Sciatic nerve (tissue), 2 donors: ENCODE results near the gene FOLR2. TPM values are rescaled to one million over a fixed set of nuclear protein-coding genes. Genes with fewer than 3 reads are reported as not detected.
"Not testable (repeated sequence)": the region's sequence is repeated elsewhere in the genome, so short reads cannot be mapped to it uniquely, and the experiment has no call there.

Source experiments
- ATAC-seq: fragments of 200-7000 bp; cut with Tn5 transposase; one replicate; pipeline ENCODE4 v1.9.1; 2020; ENCODE audit warnings: mild to moderate bottlenecking, moderate library complexity
- DNase-seq: peaks from one replicate; pipeline ENCODE4 v3.0.0-alpha.2; 2020; ENCODE audit warnings: low spot score
- intact Hi-C: fragments of 100-400 bp; cut with DNase I; formaldehyde crosslinking; loops from one replicate; pipeline ENCODE4 v1.14.2; 2022
- total RNA-seq: library from RNA; stranded (reverse); fragmentation: NEBNext Ultra II Directional; extraction: Animal tissue kit (Norgen Biotek cat#: 25700); gene quantifications from one replicate; pipeline ENCODE4 v1.2.1, GENCODE V29; 2021
- donor health status: DM: no; HTN: no; CAD: no.
- donor health status: DM: no; HTN: no; CAD: no.

Gene FOLR2
- total RNA-seq, 1 donor from 2014 or later, result 28.4 TPM

GRCh38 chr11:72254299-72254993 is 37.9 kb downstream of the FOLR2 start:
- DNase-seq (no peak), ATAC-seq (no peak)
- intact Hi-C loops, result no loop called here

- ATAC-seq, result no peak
- intact Hi-C loops, result no loop called here
- no peak for DNase-seq
Measured at GRCh38 chr11:72257570-72257969, 41.0 kb downstream of the FOLR2 start.

- ATAC-seq, result no peak
- intact Hi-C loops, result no loop called here
- DNase-seq, result no peak
Measured at GRCh38 chr11:72259490-72259889, 42.9 kb downstream of the FOLR2 start.

GRCh38 chr11:72260574-72260973 is 44.0 kb downstream of the FOLR2 start:
- intact Hi-C loops, result no loop called here
- no peak for ATAC-seq
- no peak for DNase-seq

- intact Hi-C loops, result no loop called here
- ATAC-seq (no peak), DNase-seq (no peak)
Measured at GRCh38 chr11:72263361-72263760, 46.8 kb downstream of the FOLR2 start.

- intact Hi-C loops, result no loop called here
- ATAC-seq, result no peak
- DNase-seq, result no peak
Measured at GRCh38 chr11:72265951-72266350, 49.4 kb downstream of the FOLR2 start.

- DNase-seq, intact Hi-C loops, ATAC-seq: not testable (repeated sequence)
Measured at GRCh38 chr11:72266960-72267359, 50.4 kb downstream of the FOLR2 start.

- no peak for ATAC-seq
- intact Hi-C loops, result no loop called here
Measured at GRCh38 chr11:72267956-72268617, 51.5 kb downstream of the FOLR2 start.

More at GRCh38 chr11:72267956-72268617, 51.5 kb downstream of the FOLR2 start:
- DNase-seq, result no peak

Other genes with a start within 250 kb of the FOLR2 start
- 13.5 TPM for gene IL18BP, start 217.9 kb upstream of the FOLR2 start, total RNA-seq
- 241 TPM for gene NUMA1, start 136.3 kb upstream of the FOLR2 start, total RNA-seq
- gene LRRC51, start 135.9 kb upstream of the FOLR2 start, total RNA-seq, result 8.7 TPM
- gene LAMTOR1, start 113.5 kb upstream of the FOLR2 start, total RNA-seq, result 70.8 TPM
- gene TOMT, start 110.9 kb upstream of the FOLR2 start, total RNA-seq, result not detected
- gene ANAPC15, start 104.1 kb upstream of the FOLR2 start, total RNA-seq, result 21.4 TPM
- gene FOLR3, start 81.1 kb upstream of the FOLR2 start, total RNA-seq, result 1.1 TPM
- 1.2 TPM for gene FOLR1, start 24.7 kb upstream of the FOLR2 start, total RNA-seq
- gene INPPL1, start 8.0 kb downstream of the FOLR2 start, total RNA-seq, result 142 TPM
- not detected for gene PHOX2A, start 27.4 kb downstream of the FOLR2 start, total RNA-seq
- 18.1 TPM for gene CLPB, start 217.7 kb downstream of the FOLR2 start, total RNA-seq